K562 (cell line): Measurements from ENCODE around the gene SERPINB7. TPM values are rescaled to one million over a fixed set of nuclear protein-coding genes. Genes with fewer than 3 reads are reported as not detected.

Source experiments
- ATAC-seq: fragments of 200-7000 bp; cut with Tn5 transposase; 3 replicates; pipeline ENCODE4 v1.9.1; 2020; ENCODE audit warnings: moderate library complexity
- BruUV-seq: library from RNA; stranded (reverse); fragments of 400-500 nt; replicated peaks from 2 replicates; lab custom pipeline; 2021; lab: Mats Ljungman, UMichigan
- CTCF ChIA-PET: fragments of 300-600 bp; formaldehyde crosslinking; extraction: SDS; loops from one replicate; lab custom pipeline; 2021; ENCODE audit warnings: low intra/inter-chr PET ratio; lab: Yijun Ruan, JAX
- POLR2A ChIA-PET: fragments of 300-600, 350-650 bp; sonication (Branson Sonifier 250); formaldehyde crosslinking; extraction: SDS; loops from one replicate; lab custom pipeline; 2021; ENCODE audit warnings: antibody characterized with exemption, inconsistent platforms; lab: Yijun Ruan, JAX
- DNase-seq, 4 experiments: peaks; one replicate each; pipeline versions ENCODE4 v3.0.0 to v3.0.0-alpha.2; 2011 to 2018; ENCODE audit warnings: low spot score in 3 of 4, mixed read lengths in 3 of 4; ENCODE audit errors: extremely low read depth in 1 of 4
- FAIRE-seq: peaks from 2 replicates; lab custom pipeline; 2011; peaks lifted over from hg19 to GRCh38; lab: Jason Lieb, UNC
- H2AFZ ChIP-seq: 2 replicates; pipeline ENCODE4 v1.6.0; 2011; ENCODE audit warnings: low read depth, low read length, control low read depth, inconsistent platforms
- H3K27ac ChIP-seq: fragments of 200-600 bp; 3 replicates; pipeline ENCODE4 v1.8.0; 2011; ENCODE audit warnings: low read depth, mild to moderate bottlenecking, control low read depth, inconsistent platforms, low read length, moderate library complexity, mixed read lengths; ENCODE audit errors: extremely low read depth
- H3K27me3 ChIP-seq, 2 experiments: fragments of 300-600 bp in 1 of 2; 2 replicates in 1 of 2; 3 replicates in 1 of 2; pipeline versions ENCODE4 v1.6.0 to v1.8.0; 2011; ENCODE audit warnings: inconsistent platforms in 2 of 2, low read length in 2 of 2, mild to moderate bottlenecking in 1 of 2, mixed read lengths in 1 of 2, moderate library complexity in 1 of 2; ENCODE audit not compliant: control insufficient read depth in 2 of 2, insufficient read depth in 2 of 2
- H3K36me3 ChIP-seq: fragments of 300-600 bp; 3 replicates; pipeline ENCODE4 v1.8.0; 2011; ENCODE audit warnings: mild to moderate bottlenecking, low read length, inconsistent platforms; ENCODE audit not compliant: control insufficient read depth, insufficient read depth
- H3K4me1 ChIP-seq, 2 experiments: fragments of 200-600 bp in 1 of 2; replicated peaks in 1 of 2; 2 replicates in 1 of 2; 3 replicates in 1 of 2; pipeline versions ENCODE4 v1.5.1 to v1.8.0; 2011; ENCODE audit warnings: inconsistent platforms in 2 of 2, low read length in 2 of 2, mild to moderate bottlenecking in 1 of 2, mixed read lengths in 1 of 2, moderate library complexity in 1 of 2; ENCODE audit not compliant: control insufficient read depth in 2 of 2, insufficient read depth in 2 of 2
- H3K4me2 ChIP-seq: 2 replicates; pipeline ENCODE4 v1.6.1; 2011; ENCODE audit warnings: low read length, control low read depth, inconsistent platforms, mixed read lengths; ENCODE audit not compliant: insufficient read depth
- H3K4me3 ChIP-seq: fragments of 200-600 bp; sonication (generic), shearing (Covaris generic); 2 replicates; pipeline ENCODE4 v1.5.1; 2016; ENCODE audit warnings: control low read depth, inconsistent platforms
- H3K79me2 ChIP-seq: fragments of 200-600 bp; 3 replicates; pipeline ENCODE4 v1.8.0; 2011; ENCODE audit warnings: low read length, inconsistent platforms; ENCODE audit not compliant: control insufficient read depth, insufficient read depth
- H3K9ac ChIP-seq, 2 experiments: 2 replicates each; pipeline versions ENCODE4 v1.6.0 to v1.6.1; 2011; ENCODE audit warnings: low read depth in 2 of 2, low read length in 2 of 2, control low read depth in 1 of 2, inconsistent platforms in 1 of 2, mild to moderate bottlenecking in 1 of 2, mixed read lengths in 1 of 2; ENCODE audit not compliant: insufficient read depth in 1 of 2
- H3K9me1 ChIP-seq: one replicate; pipeline ENCODE4 v1.6.0; 2011; ENCODE audit warnings: inconsistent platforms, mild to moderate bottlenecking, low read length, moderate library complexity; ENCODE audit not compliant: control insufficient read depth, insufficient read depth
- H3K9me3 ChIP-seq: replicated peaks from 2 replicates; pipeline ENCODE4 v1.5.1; 2011; ENCODE audit warnings: low read depth, low read length, inconsistent platforms; ENCODE audit not compliant: control insufficient read depth, insufficient read depth
- H4K20me1 ChIP-seq: replicated peaks from 2 replicates; pipeline ENCODE4 v1.6.1; 2011; ENCODE audit warnings: low read length, inconsistent platforms, mixed read lengths; ENCODE audit not compliant: control insufficient read depth, insufficient read depth
- CEBPG ChIP-seq, 3 experiments: fragments of 200-800 bp in 1 of 3; sonication (Bioruptor generic) in 1 of 3; sonication (generic) in 1 of 3; formaldehyde crosslinking in 1 of 3; IDR thresholded peaks in 2 of 3; conservative IDR thresholded peaks in 1 of 3; 2 replicates each; pipeline versions ENCODE4 v1.6.1 to v1.8.0; 2016 to 2022; ENCODE audit warnings: missing compliant biosample characterization in 2 of 3, missing genetic modification characterization in 2 of 3, mild to moderate bottlenecking in 1 of 3, missing genetic modification reagents in 1 of 3
- COPS2 ChIP-seq: fragments of 450-650 bp; conservative IDR thresholded peaks from 2 replicates; pipeline ENCODE4 v1.6.1; 2016; ENCODE audit warnings: mild to moderate bottlenecking, moderate library complexity
- GATAD2B ChIP-seq: fragments of 450-650 bp; IDR thresholded peaks from 2 replicates; pipeline ENCODE4 v1.6.1; 2017; ENCODE audit warnings: mild to moderate bottlenecking, borderline replicate concordance
- KDM2B ChIP-seq: fragments of 250-450 bp; sonication (Bioruptor Pico); IDR thresholded peaks from 2 replicates; pipeline ENCODE4 v1.8.0; 2021; ENCODE audit warnings: mild to moderate bottlenecking, moderate library complexity
- MNT ChIP-seq, 2 experiments: fragments of 450-650 bp; conservative IDR thresholded peaks; 2 replicates each; pipeline ENCODE4 v1.6.1; 2017; ENCODE audit warnings: mild to moderate bottlenecking in 2 of 2, moderate library complexity in 2 of 2
- POLR3A ChIP-seq: IDR thresholded peaks from 2 replicates; pipeline ENCODE4 v1.6.1; 2011; ENCODE audit warnings: borderline replicate concordance, mild to moderate bottlenecking, moderate library complexity; ENCODE audit not compliant: insufficient read length, insufficient read depth; ENCODE audit errors: extremely low read depth
- SREBF2 ChIP-seq: sonication (generic); formaldehyde crosslinking; IDR thresholded peaks from 2 replicates; pipeline ENCODE4 v1.4.0; 2020; ENCODE audit warnings: mild to moderate bottlenecking, missing genetic modification reagents
- SUPT5H ChIP-seq: fragments of 450-650 bp; IDR thresholded peaks from 2 replicates; pipeline ENCODE4 v1.6.1; 2016
- ZBTB17 ChIP-seq: fragments of 450-650 bp; formaldehyde crosslinking; IDR thresholded peaks from 2 replicates; pipeline ENCODE4 v1.4.0; 2020; ENCODE audit warnings: mild to moderate bottlenecking
- ZNF311 ChIP-seq: fragments of 250-450 bp; sonication (Bioruptor Pico); IDR thresholded peaks from 2 replicates; pipeline ENCODE4 v1.4.0; 2020; ENCODE audit warnings: mild to moderate bottlenecking, moderate library complexity
- ZNF512 ChIP-seq: IDR thresholded peaks from 2 replicates; pipeline ENCODE4 v1.6.1; 2016; ENCODE audit warnings: missing genetic modification characterization, missing compliant biosample characterization
- ZNF740 ChIP-seq, 3 experiments: fragments of 200-800 bp in 1 of 3; sonication (Bioruptor generic) in 1 of 3; sonication (generic) in 1 of 3; formaldehyde crosslinking in 1 of 3; IDR thresholded peaks; 2 replicates each; pipeline versions ENCODE4 v1.6.1 to v1.8.0; 2016 to 2022; ENCODE audit warnings: mild to moderate bottlenecking in 2 of 3, missing compliant biosample characterization in 2 of 3, missing genetic modification characterization in 2 of 3, missing genetic modification reagents in 1 of 3
- ZNF778 ChIP-seq: fragments of 450-650 bp; formaldehyde crosslinking; IDR thresholded peaks from 2 replicates; pipeline ENCODE4 v1.4.0; 2020; ENCODE audit warnings: mild to moderate bottlenecking, moderate library complexity
- WGBS: fragments of 100-300 bp; shearing (Covaris generic); methylation state at CpG from one replicate; pipeline ENCODE4 v1.1.6; 2016; ENCODE audit warnings: low coverage, mixed read lengths; ENCODE audit not compliant: insufficient coverage; ENCODE audit errors: missing lambda C conversion rate; 5-methylcytosine and 5-hydroxymethylcytosine counted together
- in situ Hi-C: fragments of 300-500 bp; cut with MboI; formaldehyde crosslinking; loops from 4 replicates; pipeline ENCODE4 v1.15.0; 2018; ENCODE audit warnings: inconsistent platforms, mixed read lengths
- intact Hi-C: fragments of 100-400 bp; cut with micrococcal nuclease; formaldehyde crosslinking; loops from 2 replicates; pipeline ENCODE4 v1.14.2; 2022
- polyA plus RNA-seq, 8 experiments: library from polyadenylated mRNA; depleted of rRNA in 4 of 8; stranded (reverse) in 5 of 8; unstranded in 3 of 8; fragments of >200 nt; fragmentation: Nextera tagmentation in 2 of 8; fragmentation: Illumina TruSeq in 1 of 8; extraction: Ambion mirVana in 2 of 8; extraction: Trizol in 1 of 8; gene quantifications; 2 replicates each; pipeline versions ENCODE4 v1.2.1 to v1.2.3, GENCODE V29; 2011 to 2014; ENCODE audit warnings: inconsistent platforms in 1 of 8, missing spikeins in 1 of 8
- total RNA-seq, 7 experiments: library from RNA; depleted of rRNA in 6 of 7; stranded (reverse); fragments of >200 nt in 6 of 7; fragmentation: Illumina TruSeq in 2 of 7; extraction: Trizol in 2 of 7; gene quantifications; 2 replicates each; pipeline versions ENCODE4 v1.2.1 to v1.2.3, GENCODE V29; 2011 to 2021; ENCODE audit warnings: low replicate concordance in 1 of 7

SERPINB7 gene
- total and polyA plus RNA-seq, 9 of the 15 experiments (the other 6 are each of a cell fraction or from before 2014, with no cell fraction given), result not detected

GRCh38 chr18:63731215-63731614, 44.0 kb upstream of the SERPINB7 start:
- Histone ChIP-seq H3K79me2 (no peaks in the 10 kb centered on the region), H3K9me1 (no peaks in the 10 kb centered on the region), H3K36me3 (no peaks in the 10 kb centered on the region), H3K9ac (no peak overlapping the region), H4K20me1 (no peaks in the 10 kb centered on the region), H3K9me3 (no peaks in the 10 kb centered on the region), H3K4me2 (no peak overlapping the region), H3K4me3 (no peak overlapping the region), H3K4me1 (no peaks in the 10 kb centered on the region), H3K27ac (no peak overlapping the region), H3K27me3 (no peaks in the 10 kb centered on the region), H2AFZ (no peak overlapping the region)
- intact Hi-C loops (no loop called here), in situ Hi-C loops (no loop called here)
- ATAC-seq (no peak), FAIRE-seq (no peak), DNase-seq (no peak)
- BruUV-seq, result no TSS peak
- ChIA-PET POLR2A (no interaction called here), CTCF (no interaction called here)
- TF ChIP-seq SREBF2 (CRISPR knock-in tag), result no peak
- TF ChIP-seq SUPT5H, result no peak
- no peak for TF ChIP-seq ZBTB17 (CRISPR knock-in tag)
- no peak for TF ChIP-seq GATAD2B
- TF ChIP-seq ZNF740 (CRISPR knock-in tag; IDR thresholded peaks at IDR 0.05), result no peak
- TF ChIP-seq ZNF740 (tag; IDR thresholded peaks at IDR 0.05), result no peak
- WGBS, result 3% methylated on average over 3 of the region's 3 CpGs

- POLR2A ChIA-PET, result no interaction called here
- in situ Hi-C loops, result no loop called here
- TF ChIP-seq KDM2B (no peak), POLR3A (no peak), CEBPG (CRISPR knock-in tag; IDR thresholded peaks at IDR 0.05) (no peak), CEBPG (tag; conservative IDR thresholded peaks at IDR 0.05 in 1 of 2, IDR thresholded peaks at IDR 0.05 in 1 of 2) (no peak), COPS2 (no peak), MNT (conservative IDR thresholded peaks at IDR 0.05) (no peak), ZNF512 (tag) (no peak), ZNF778 (CRISPR knock-in tag) (no peak), ZNF311 (CRISPR knock-in tag) (no peak)
These were observed 38.3 kb upstream of the SERPINB7 start for GRCh38 chr18:63736876-63737275.

More at GRCh38 chr18:63736876-63737275, 38.3 kb upstream of the SERPINB7 start:
- Histone ChIP-seq H3K4me1 (no peaks in the 10 kb centered on the region), H3K79me2 (no peaks in the 10 kb centered on the region), H3K27ac (no peak overlapping the region), H4K20me1 (no peaks in the 10 kb centered on the region), H3K36me3 (no peaks in the 10 kb centered on the region), H3K4me3 (no peak overlapping the region), H3K9me1 (no peaks in the 10 kb centered on the region), H3K4me2 (no peak overlapping the region), H2AFZ (no peak overlapping the region), H3K9ac (no peak overlapping the region), H3K9me3 (no peaks in the 10 kb centered on the region), H3K27me3 (no peaks in the 10 kb centered on the region)
- DNase-seq (no peak), ATAC-seq (no peak), FAIRE-seq (no peak)
- intact Hi-C loops, result no loop called here
- BruUV-seq, result no TSS peak
- CTCF ChIA-PET, result no interaction called here
